HG02759 (cell line): ENCODE data around the gene NBPF1.
"Not testable (repeated sequence)": the region's sequence is repeated elsewhere in the genome, so short reads cannot be mapped to it uniquely, and the experiment has no call there.

Experiments used
- ATAC-seq: cut with Tn5 transposase; IDR thresholded peaks from one replicate; pipeline ENCODE4 v1.9.1; 2021; ENCODE audit warnings: mild to moderate bottlenecking, moderate library complexity; ENCODE audit not compliant: unreplicated experiment

The NBPF1 gene

DNA sequence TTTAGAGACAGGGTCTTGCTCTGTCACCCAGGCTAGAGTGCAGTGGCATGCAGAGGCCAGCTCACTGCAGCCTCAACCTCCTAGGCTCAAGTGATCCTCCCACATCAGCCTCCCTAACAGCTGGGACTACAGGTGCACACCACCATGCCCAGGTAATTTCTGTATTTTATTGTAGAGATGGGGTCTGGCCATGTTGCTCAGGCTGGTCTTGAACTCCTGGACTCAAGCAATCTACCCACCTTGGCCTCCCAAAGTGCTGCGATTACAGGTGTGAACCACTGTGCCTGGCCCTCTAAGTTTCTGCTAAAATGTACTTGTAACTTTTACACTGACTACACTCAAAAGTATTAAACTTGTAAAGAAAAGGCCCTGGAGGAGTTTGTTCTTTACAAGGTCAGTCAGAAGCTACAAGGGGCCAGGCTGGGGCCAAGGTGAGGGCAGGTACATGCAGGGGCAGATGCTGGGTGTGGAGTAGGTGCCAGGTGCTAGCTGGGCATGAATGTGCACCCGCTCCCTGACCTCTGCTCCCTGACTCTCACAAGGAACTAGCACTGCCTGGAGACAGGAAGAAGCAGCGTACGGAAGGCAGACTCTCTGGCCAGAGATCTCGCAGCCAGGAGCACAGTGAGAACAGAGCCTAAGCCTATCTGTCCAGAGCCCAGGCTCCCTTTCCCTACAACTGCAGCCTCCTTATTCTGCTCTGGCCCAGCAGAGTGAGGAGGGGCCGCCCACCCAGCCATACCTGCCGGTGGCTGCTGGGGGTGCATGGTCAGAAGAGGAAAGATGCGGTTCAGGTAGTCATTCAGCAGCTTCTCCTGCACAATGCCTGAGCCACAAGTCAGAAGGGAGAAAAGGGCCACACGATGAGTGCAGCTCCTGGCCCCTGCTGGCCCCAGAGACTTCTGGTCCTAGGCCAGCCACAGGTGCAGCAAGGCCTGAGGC is 28.9 kb upstream of the NBPF1 start:
- not testable (repeated sequence) for ATAC-seq

- ATAC-seq: not testable (repeated sequence)
Measured at GRCh38 chr1:16641159-16641975, 28.0 kb upstream of the NBPF1 start.

DNA sequence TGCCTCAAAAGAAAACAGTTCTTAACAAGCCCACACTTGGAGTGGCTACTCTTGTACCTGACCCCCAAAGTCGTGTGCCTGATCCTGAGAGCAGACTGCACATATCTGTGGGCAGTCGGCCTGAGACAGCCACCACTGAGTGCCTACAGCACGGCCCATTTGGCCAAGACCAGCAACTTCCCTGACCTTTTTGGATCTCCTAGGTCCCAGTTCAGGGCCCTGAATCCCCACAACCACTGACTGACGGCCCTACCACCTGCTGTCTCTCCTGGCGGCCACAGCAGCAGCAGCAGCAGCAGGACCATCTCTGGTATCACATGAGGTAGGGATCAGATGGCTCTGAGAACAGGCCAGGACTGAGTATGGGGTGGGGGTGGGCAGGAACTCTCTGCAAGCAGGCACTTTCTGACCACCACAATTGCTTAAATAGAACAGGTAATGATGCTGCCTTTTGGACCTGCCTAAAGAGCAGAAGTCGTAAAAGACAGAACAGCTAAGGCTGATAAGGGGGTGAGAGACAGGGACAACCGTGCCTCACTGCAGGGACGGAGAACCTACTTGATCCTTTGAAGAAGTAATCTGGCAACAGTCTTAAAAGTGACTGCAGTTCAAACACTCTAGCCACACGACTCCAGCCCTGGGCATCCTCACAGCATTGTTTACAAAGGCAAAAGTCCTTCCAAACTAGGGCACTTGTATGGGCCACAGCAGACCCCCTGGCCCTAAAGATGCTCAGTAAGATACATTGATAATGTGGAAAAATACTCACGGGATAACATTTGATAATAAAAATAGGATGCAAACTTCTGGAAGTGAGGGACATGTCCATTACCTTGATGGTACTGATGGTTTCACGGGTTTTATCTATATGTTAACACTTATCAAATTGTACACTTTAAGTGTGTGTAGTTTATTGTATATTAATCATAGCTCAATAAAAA is 26.0 kb upstream of the NBPF1 start:
- ATAC-seq: not testable (repeated sequence)

- not testable (repeated sequence) for ATAC-seq
Measured at GRCh38 chr1:16637941-16638778, 24.8 kb upstream of the NBPF1 start.

DNA sequence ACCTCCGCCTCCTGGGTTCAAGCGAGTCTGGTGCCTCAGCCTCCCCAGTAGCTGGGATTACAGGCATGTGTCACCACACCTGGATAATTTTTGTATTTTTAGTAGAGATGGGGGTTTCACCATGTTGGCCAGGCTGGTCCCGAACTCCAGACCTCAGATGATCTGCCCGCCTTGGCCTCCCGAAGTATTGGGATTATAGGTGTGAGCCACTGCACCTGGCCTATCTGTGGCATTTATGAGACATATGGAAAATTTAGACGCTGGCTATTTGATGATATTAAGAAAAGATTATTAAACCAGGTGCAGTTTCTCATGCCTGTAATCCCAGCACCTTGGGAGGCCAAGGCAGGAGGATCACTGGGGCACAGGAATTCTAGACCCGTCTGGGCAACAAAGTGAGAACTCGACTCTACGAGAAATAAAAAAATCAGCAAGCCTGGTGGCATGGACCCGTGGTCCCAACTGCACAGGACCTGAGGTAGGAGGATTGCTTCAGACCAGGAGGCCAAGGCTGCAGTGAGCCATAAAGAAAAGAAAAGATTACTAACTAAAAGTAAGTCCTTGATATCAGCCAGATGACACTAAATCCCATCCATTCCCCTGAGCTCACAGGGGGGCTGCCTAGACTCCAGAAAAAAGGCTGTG is 23.3 kb upstream of the NBPF1 start:
- ATAC-seq: not testable (repeated sequence)

- not testable (repeated sequence) for ATAC-seq
Measured at GRCh38 chr1:16635959-16636358, 22.6 kb upstream of the NBPF1 start.

DNA sequence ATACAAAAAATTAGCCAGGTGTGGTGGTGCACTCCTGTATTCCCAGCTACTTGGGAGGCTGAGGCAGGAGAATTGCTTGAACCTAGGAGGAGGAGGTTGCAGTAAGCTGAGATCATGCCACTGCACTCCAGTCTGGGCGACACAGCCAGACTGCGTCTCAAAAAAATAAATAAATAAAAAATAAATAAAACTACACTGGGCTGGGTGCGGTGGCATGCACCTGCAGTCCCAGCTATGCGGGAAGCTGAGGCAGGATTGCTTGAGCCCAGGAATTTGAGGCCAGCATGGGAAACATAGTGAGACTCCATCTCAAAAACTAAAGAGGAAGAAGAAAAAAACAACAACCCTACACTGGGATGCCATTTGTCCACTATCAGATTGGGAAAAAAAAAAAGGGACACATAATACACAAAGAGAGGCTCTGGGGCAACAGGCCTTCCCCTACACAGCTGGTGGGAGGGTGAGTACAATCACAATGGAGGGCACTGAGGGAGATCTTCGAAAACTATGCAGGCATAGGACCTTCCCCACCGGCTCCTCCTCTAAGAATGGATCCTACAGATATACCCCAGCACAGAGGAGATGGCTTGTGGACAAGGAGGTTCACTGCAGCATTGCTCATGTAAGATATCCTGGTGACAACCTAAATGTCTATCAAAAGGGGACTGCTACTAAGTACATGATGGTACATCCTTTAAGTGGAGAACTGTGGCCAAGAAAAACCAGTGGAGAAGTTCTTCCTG is 20.3 kb upstream of the NBPF1 start:
- ATAC-seq: not testable (repeated sequence)

DNA sequence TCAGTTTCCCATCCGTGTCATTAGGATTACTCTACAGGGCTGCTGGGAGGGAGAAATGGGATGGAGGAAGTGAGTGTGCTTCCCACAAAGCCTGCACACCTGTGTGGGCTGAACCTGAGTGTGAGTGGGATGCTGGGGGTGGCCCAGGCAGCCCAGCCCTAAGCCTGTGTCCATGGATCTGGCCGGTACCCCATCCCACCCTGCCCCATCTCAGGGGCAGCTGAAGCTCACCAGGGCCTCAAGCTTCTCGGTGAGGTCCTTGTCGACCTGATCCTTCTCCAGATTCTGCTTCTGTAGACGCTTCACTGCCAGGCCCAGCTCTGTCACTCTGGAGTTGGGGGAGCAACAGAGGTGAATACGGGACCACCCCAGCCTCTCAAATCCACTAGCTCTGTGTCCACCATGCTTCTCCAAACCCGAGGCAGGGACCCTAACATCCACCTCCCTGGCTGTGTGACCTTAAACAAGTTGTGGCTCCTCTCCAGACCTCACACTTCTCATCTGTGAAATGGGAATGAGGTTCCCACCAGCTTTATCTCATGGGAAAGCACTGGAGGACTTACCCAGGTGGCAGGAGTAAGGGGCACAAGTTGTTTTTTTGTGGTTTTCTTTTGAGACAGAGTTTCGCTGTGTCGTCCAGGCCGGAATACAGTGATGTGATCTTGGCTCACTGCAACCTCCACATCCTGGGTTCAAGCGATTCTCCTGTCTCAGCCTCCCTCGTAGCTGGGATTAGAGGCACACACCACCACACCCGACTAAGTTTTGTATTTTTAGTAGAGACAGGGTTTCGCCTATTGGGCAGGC is 18.9 kb upstream of the NBPF1 start:
- ATAC-seq: not testable (repeated sequence)

DNA sequence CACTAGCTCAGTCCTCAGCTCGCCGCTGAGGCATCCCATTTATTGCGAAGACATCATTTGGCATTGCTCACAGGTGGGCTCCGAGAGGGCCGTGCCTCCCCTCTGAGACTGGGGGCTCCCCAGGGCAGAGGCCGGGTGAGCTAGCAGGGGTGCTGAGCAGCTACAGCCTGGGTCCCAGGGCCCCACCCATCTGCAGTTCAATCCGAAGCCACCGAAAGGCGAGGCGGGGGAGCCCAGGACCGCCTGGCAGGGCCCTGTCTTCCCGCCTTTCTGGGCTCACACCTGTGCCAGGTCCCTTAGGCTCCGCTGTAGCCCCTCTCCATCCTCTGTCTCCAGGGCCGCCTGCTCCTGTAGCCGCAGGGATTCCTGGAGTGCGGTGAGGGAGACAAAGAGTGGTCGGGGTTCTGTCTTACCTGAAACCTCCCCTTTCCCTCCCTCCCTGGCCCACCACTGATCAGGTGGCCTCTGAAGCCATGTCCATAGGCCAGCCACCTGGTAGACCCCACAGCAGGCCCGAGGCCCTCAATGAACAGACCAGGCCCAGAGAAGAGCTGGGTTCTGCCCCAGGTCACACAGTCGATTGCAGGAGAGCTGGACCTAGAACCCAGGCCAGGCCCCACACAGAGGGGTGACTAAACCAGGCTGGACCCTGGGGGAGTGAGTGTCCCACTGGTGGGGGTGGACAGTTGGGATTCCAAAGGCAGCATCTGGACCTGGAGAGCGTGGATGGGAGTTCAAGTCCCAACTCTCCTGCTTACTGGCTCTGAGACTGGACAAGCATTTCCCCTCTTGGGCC is 18.1 kb upstream of the NBPF1 start:
- ATAC-seq: no peak

- no peak for ATAC-seq
Measured at GRCh38 chr1:16630661-16631247, 17.4 kb upstream of the NBPF1 start.

- not testable (repeated sequence) for ATAC-seq
Measured at GRCh38 chr1:16629916-16630530, 16.7 kb upstream of the NBPF1 start.

DNA sequence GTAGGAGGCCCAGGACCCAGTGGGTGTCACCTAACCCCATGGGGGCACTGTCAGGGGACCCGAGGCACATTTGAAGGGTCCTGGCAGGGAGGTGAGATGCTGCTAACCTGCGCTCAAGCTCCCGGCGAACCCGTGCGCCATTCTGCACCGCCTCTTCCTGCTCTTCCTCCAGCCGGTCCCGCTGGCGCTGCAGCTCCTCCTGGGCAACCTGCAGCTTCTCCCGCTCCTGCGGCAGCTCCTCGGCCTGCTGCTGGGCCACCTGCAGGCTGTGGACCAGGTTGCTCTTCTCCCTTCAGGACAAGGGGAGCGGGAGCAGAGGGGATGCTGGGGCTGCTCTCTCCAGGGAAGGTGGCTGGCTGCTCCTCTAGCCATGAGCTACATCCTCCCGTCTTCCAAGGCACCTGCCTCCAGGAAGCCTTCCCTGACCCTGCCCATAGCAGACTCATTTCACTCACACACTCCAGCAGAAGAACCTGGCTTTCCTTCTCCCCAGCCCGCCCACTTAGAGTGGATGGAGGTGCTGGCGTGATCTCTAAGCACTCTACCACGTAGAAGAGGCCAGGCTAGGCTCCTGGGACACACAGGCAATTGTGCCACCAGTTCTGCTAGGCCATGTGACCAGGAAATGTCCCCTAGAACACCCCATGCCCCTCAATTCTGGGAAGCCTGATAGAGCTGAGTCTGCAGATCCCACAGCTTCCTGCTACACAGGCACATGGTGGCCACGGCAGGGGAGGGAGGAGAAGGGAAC is 15.2 kb upstream of the NBPF1 start:
- ATAC-seq: no peak

- ATAC-seq: not testable (repeated sequence)
Measured at GRCh38 chr1:16626409-16626983, 13.1 kb upstream of the NBPF1 start.

DNA sequence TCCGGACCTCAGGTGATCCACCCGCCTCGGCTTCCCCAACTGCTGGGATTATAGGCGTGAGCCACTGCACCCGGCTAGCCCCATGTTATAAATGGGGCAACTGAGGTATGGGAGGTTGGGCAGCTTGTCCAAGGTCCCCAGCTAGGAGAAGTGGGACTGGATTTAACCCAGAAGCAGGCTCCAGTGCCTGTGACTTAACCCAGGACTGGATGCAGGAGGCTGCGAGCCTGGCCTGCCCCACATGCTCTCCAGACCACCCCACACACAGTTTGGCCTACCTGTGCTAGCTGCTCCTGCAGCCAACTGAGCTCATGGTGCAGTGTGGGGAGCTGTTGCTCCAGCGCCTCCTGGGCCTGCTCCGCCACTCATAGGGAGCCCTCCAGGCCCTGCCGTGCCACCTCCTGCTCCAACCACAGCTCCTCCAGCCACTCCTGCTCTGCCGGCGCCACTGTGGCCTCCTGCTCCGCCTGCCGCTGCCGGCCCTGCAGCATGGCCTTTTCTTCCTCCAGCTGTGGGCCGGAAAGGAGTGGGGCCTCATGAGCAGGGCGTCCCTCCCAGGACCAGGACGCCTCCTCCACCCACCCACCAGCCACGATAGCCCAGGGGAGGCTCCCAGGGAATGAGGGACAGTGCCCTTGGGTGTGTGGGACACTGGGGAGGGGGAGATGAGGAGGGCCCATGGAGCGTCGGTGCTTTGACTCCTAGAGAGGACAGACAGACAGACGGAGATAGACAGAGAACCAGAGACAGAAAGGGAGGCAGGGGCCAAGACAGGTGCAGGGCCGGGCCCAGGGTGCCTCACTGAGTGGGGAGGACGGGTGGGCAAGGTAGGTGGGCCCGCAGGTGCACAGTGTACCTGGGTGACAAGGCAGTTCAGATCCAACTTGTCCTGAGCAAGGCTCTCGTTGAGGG is 12.4 kb upstream of the NBPF1 start:
- ATAC-seq: no peak
